ENCODE results near the gene ST3GAL5.

DNA sequence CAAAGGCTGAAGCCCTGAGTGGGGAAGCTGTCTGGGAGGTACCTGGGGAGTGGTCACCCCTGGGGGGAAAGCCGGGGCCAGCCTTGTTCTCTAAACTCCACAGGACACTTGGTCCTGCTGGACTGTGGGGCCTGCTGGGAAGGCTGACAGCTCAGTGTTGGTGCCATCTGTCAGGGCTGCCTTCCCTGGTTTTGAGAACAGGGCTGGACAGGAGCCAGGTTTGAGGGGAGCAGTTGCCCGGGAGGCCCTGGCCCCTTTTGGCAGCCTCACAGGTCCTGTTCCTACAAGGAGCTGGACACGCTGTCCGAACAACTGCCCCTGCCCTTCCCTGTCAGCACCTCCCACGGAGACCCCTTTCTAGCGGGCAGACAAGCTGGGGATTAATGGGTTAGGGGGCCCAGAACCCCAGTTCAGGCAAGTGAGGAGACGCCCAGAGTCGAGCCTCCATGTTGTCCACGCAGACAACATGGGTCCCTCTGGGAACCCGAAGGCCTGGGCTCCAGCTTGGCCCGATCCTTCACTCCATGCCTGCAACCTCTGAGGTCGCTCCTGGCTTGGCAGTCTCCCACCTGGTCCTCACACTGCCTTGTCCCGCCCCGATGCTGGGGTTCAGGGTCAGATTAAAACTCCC, 94.2 kb downstream of the ST3GAL5 start:
- no peak for TF ChIP-seq POLR2A (IDR thresholded peaks at IDR 0.05)
- TF ChIP-seq, protein P1, sequence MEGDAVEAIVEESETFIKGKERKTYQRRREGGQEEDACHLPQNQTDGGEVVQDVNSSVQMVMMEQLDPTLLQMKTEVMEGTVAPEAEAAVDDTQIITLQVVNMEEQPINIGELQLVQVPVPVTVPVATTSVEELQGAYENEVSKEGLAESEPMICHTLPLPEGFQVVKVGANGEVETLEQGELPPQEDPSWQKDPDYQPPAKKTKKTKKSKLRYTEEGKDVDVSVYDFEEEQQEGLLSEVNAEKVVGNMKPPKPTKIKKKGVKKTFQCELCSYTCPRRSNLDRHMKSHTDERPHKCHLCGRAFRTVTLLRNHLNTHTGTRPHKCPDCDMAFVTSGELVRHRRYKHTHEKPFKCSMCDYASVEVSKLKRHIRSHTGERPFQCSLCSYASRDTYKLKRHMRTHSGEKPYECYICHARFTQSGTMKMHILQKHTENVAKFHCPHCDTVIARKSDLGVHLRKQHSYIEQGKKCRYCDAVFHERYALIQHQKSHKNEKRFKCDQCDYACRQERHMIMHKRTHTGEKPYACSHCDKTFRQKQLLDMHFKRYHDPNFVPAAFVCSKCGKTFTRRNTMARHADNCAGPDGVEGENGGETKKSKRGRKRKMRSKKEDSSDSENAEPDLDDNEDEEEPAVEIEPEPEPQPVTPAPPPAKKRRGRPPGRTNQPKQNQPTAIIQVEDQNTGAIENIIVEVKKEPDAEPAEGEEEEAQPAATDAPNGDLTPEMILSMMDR (IDR thresholded peaks at IDR 0.05), result no peak
